Measurements from ENCODE around the gene PRPH. TPM values are rescaled to one million over a fixed set of nuclear protein-coding genes. Genes with fewer than 3 reads are reported as not detected.

PRPH gene
- total RNA-seq, 1 donor from 2014 or later = 0.26 TPM

GRCh38 chr12:49296836-49297694, 2.1 kb downstream of the PRPH start:
- Histone ChIP-seq H3K36me3 (ENCODE audit: control insufficient read depth, insufficient read depth, low read length) (no peaks in the 10 kb centered on the region), H3K27me3 (ENCODE audit: control insufficient read depth, insufficient read depth, low read length) (peaks cover 38% of the 10 kb centered on the region), H3K4me3 (ENCODE audit: low read depth, low read length) (peak overlapping the region; percentile 15)
- TF ChIP-seq CTCF (IDR thresholded peaks at IDR 0.05; ENCODE audit: insufficient read depth, low read length, severe bottlenecking) = peak; percentile 4
- DNase-seq (ENCODE audit: low read depth) (no peak), FAIRE-seq (no peak)

DNA sequence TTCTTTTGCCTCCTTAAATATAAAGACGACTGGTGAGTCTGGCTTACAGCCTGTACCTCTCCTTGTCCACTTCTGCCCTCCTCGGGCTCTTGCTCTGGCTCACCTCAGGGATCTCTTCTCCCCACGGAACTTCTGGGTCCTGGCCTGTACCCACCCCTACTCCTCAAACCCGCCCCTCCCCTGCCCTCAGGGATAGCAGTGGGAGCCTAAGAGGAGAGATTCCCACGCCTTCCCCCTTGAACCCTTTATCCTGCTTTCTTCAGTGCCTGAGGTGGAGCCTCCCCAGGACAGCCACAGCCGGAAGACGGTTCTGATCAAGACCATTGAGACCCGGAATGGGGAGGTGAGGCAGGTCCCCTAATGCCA, 2.7 kb downstream of the PRPH start:
- Histone ChIP-seq H3K4me3 (ENCODE audit: low read depth, low read length) (no peak overlapping the region), H3K27me3 (ENCODE audit: control insufficient read depth, insufficient read depth, low read length) (peaks cover 38% of the 10 kb centered on the region), H3K36me3 (ENCODE audit: control insufficient read depth, insufficient read depth, low read length) (no peaks in the 10 kb centered on the region)
- TF ChIP-seq CTCF (IDR thresholded peaks at IDR 0.05; ENCODE audit: insufficient read depth, low read length, severe bottlenecking) = no peak
- DNase-seq (ENCODE audit: low read depth) = no peak
- FAIRE-seq = no peak

- peaks cover 38% of the 10 kb centered on the region for H3K27me3 ChIP-seq (ENCODE audit: control insufficient read depth, insufficient read depth, low read length)
- peak; percentile 30 for TF ChIP-seq CTCF (IDR thresholded peaks at IDR 0.05; ENCODE audit: insufficient read depth, low read length, severe bottlenecking)
- no peaks in the 10 kb centered on the region for H3K36me3 ChIP-seq (ENCODE audit: control insufficient read depth, insufficient read depth, low read length)
- H3K4me3 ChIP-seq (ENCODE audit: low read depth, low read length) = no peak overlapping the region
- DNase-seq (ENCODE audit: low read depth) (no peak), FAIRE-seq (peak; percentile 43)
Measured at GRCh38 chr12:49298160-49298559, 3.2 kb downstream of the PRPH start.

GRCh38 chr12:49301760-49302159, 6.8 kb downstream of the PRPH start:
- H3K4me3 ChIP-seq (ENCODE audit: low read depth, low read length) = no peak overlapping the region
- no peak for FAIRE-seq
- no peak for TF ChIP-seq CTCF (IDR thresholded peaks at IDR 0.05; ENCODE audit: insufficient read depth, low read length, severe bottlenecking)
- H3K36me3 ChIP-seq (ENCODE audit: control insufficient read depth, insufficient read depth, low read length) = no peaks in the 10 kb centered on the region
- peaks cover 16% of the 10 kb centered on the region for H3K27me3 ChIP-seq (ENCODE audit: control insufficient read depth, insufficient read depth, low read length)
- no peak for DNase-seq (ENCODE audit: low read depth)

GRCh38 chr12:49304161-49304560, 9.2 kb downstream of the PRPH start:
- no peak overlapping the region for H3K4me3 ChIP-seq (ENCODE audit: low read depth, low read length)
- TF ChIP-seq CTCF (IDR thresholded peaks at IDR 0.05; ENCODE audit: insufficient read depth, low read length, severe bottlenecking) = no peak
- H3K36me3 ChIP-seq (ENCODE audit: control insufficient read depth, insufficient read depth, low read length) = no peaks in the 10 kb centered on the region
- DNase-seq (ENCODE audit: low read depth) = no peak
- H3K27me3 ChIP-seq (ENCODE audit: control insufficient read depth, insufficient read depth, low read length) = peaks cover 2% of the 10 kb centered on the region
- no peak for FAIRE-seq

All from bronchial epithelial cell (primary cell).